ENCODE data around the gene MIPOL1. TPM values are rescaled to one million over a fixed set of nuclear protein-coding genes. Genes with fewer than 3 reads are reported as not detected.

MIPOL1 gene
- total and polyA plus RNA-seq, 2 donors (not counting 3 experiments of a cell fraction or from before 2014, with no cell fraction given), result 3.4 to 33.5 TPM

GRCh38 chr14:37171678-37172023, 26.1 kb upstream of the MIPOL1 start:
- ChIA-PET CTCF (interaction anchor here (0.7 to 2.3 kb wide), 7 partner anchors 18 to 618 kb away, joined by 3 to 23 read pairs (median 10); no protein-coding TSS in a partner anchor), POLR2A (no interaction called here)
- no peak for FAIRE-seq

More at GRCh38 chr14:37171678-37172023, 26.1 kb upstream of the MIPOL1 start:
- no TSS peak for BruUV-seq (replicated peaks)
- Histone ChIP-seq H3K9me1 (replicated peaks; ENCODE audit: control insufficient read depth, extremely low read depth, insufficient read depth, low read length) (no peaks in the 10 kb centered on the region), H3K9ac (replicated peaks; ENCODE audit: extremely low read depth, insufficient read depth, low read length) (peak overlapping the region; percentile 86), H3K27ac (ENCODE audit: insufficient read depth, low read depth, low read length) (peak overlapping the region; percentile 85), H4K20me1 (replicated peaks; ENCODE audit: control insufficient read depth, extremely low read depth, insufficient read depth, low read length) (no peaks in the 10 kb centered on the region), H3K27me3 (ENCODE audit: control insufficient read depth in 2 of 2, insufficient read depth in 2 of 2, low read length in 2 of 2) (no peaks in the 10 kb centered on the region), H3K9me3 (replicated peaks; ENCODE audit: control insufficient read depth, insufficient read depth, low read length) (no peaks in the 10 kb centered on the region), H3K4me1 (ENCODE audit: control insufficient read depth, extremely low read depth, insufficient read depth, low read length) (peaks cover 12% of the 10 kb centered on the region), H3K4me3 (replicated peaks in 1 of 3; ENCODE audit: insufficient read depth in 1 of 3, low read depth in 1 of 3, low read length in 3 of 3) (peak overlapping the region; percentile 57 to 81 (median 62)), H3K36me3 (ENCODE audit: control insufficient read depth in 2 of 2, extremely low read depth in 1 of 2, insufficient read depth in 2 of 2, low read length in 2 of 2) (no peaks in the 10 kb centered on the region), H3K4me2 (ENCODE audit: insufficient read depth, low read length) (peak overlapping the region; percentile 97), H2AFZ (ENCODE audit: low read depth, low read length) (peak overlapping the region; percentile 91), H3K79me2 (ENCODE audit: control insufficient read depth, insufficient read depth, low read length) (no peaks in the 10 kb centered on the region)
- no peak for TF ChIP-seq MYC (IDR thresholded peaks at IDR 0.05; ENCODE audit: low read depth, low read length)
- no peak for TF ChIP-seq GATA2 (IDR thresholded peaks at IDR 0.05; ENCODE audit: insufficient read depth, insufficient read length, low read depth, low read length)
- TF ChIP-seq POLR2A (IDR thresholded peaks at IDR 0.05; ENCODE audit: low read depth, low read length), result no peak
- TF ChIP-seq FOS (IDR thresholded peaks at IDR 0.05; ENCODE audit: borderline replicate concordance, insufficient read depth, low read length), result no peak
- TF ChIP-seq JUN (IDR thresholded peaks at IDR 0.05; ENCODE audit: borderline replicate concordance, insufficient read depth, insufficient read length, low read depth), result no peak
- TF ChIP-seq, protein P1, sequence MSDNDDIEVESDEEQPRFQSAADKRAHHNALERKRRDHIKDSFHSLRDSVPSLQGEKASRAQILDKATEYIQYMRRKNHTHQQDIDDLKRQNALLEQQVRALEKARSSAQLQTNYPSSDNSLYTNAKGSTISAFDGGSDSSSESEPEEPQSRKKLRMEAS (IDR thresholded peaks at IDR 0.05; ENCODE audit: insufficient read depth, insufficient read length), result no peak
- no peak for TF ChIP-seq EZH2 (IDR thresholded peaks at IDR 0.05; ENCODE audit: borderline replicate concordance, low read depth, low read length, severe bottlenecking)
- TF ChIP-seq, protein P2, sequence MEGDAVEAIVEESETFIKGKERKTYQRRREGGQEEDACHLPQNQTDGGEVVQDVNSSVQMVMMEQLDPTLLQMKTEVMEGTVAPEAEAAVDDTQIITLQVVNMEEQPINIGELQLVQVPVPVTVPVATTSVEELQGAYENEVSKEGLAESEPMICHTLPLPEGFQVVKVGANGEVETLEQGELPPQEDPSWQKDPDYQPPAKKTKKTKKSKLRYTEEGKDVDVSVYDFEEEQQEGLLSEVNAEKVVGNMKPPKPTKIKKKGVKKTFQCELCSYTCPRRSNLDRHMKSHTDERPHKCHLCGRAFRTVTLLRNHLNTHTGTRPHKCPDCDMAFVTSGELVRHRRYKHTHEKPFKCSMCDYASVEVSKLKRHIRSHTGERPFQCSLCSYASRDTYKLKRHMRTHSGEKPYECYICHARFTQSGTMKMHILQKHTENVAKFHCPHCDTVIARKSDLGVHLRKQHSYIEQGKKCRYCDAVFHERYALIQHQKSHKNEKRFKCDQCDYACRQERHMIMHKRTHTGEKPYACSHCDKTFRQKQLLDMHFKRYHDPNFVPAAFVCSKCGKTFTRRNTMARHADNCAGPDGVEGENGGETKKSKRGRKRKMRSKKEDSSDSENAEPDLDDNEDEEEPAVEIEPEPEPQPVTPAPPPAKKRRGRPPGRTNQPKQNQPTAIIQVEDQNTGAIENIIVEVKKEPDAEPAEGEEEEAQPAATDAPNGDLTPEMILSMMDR (IDR thresholded peaks at IDR 0.05; ENCODE audit: extremely low read depth in 1 of 2, insufficient read depth in 1 of 2, low read depth in 1 of 2, low read length in 2 of 2), result no peak
- intact Hi-C loops (cut with micrococcal nuclease) (loop anchor here (1.0 to 5.0 kb wide), 2 partner anchors 24 to 61 kb away; no protein-coding TSS in a partner anchor), dilution Hi-C loops (cut with MboI; ENCODE audit: extremely low pct_ligation_motif_present, low sequenced_read_pairs) (no loop called here)
- no peak for DNase-seq (ENCODE audit: low read depth, low spot score)
